ENCODE data around the gene CA10.

The CA10 gene

GRCh38 chr17:51827140-51827539 lies 331.4 kb downstream of the CA10 start:
- H4K20me1 ChIP-seq (ENCODE audit: insufficient read depth, low read length, poor library complexity, severe bottlenecking), result no peaks in the 10 kb centered on the region
- H3K4me1 ChIP-seq (ENCODE audit: insufficient read depth, low read length, poor library complexity, severe bottlenecking), result no peaks in the 10 kb centered on the region
- no peaks in the 10 kb centered on the region for H3K79me2 ChIP-seq (ENCODE audit: insufficient read depth, low read length)
- H3K4me3 ChIP-seq (ENCODE audit: low read length, poor library complexity, severe bottlenecking), result no peak overlapping the region
- no peak overlapping the region for H3K4me2 ChIP-seq (ENCODE audit: low read depth, low read length, poor library complexity, severe bottlenecking)
- H3K9ac ChIP-seq (ENCODE audit: low read depth, low read length, poor library complexity, severe bottlenecking), result no peak overlapping the region
- no peaks in the 10 kb centered on the region for H3K9me3 ChIP-seq (ENCODE audit: insufficient read depth, low read depth, low read length)
- H3K9me2 ChIP-seq (replicated peaks; ENCODE audit: low read depth, low read length), result no peaks in the 10 kb centered on the region
- no peaks in the 10 kb centered on the region for H3F3A ChIP-seq (ENCODE audit: low read depth)
- no peaks in the 10 kb centered on the region for H3K36me3 ChIP-seq (ENCODE audit: insufficient read depth, low read length)
- H3K27me3 ChIP-seq (ENCODE audit: insufficient read depth, low read length, poor library complexity, severe bottlenecking), result no peaks in the 10 kb centered on the region
- H2AFZ ChIP-seq (ENCODE audit: low read length), result no peak overlapping the region
- TF ChIP-seq EZH2phosphoT487 (IDR thresholded peaks at IDR 0.05; ENCODE audit: borderline replicate concordance) (no peak), CTCF (conservative IDR thresholded peaks at IDR 0.05; ENCODE audit: low read length) (no peak)

- Histone ChIP-seq H3K9ac (ENCODE audit: low read depth, low read length, poor library complexity, severe bottlenecking) (no peak overlapping the region), H4K20me1 (ENCODE audit: insufficient read depth, low read length, poor library complexity, severe bottlenecking) (no peaks in the 10 kb centered on the region), H3K4me2 (ENCODE audit: low read depth, low read length, poor library complexity, severe bottlenecking) (no peak overlapping the region), H3K9me2 (replicated peaks; ENCODE audit: low read depth, low read length) (no peaks in the 10 kb centered on the region), H3K79me2 (ENCODE audit: insufficient read depth, low read length) (no peaks in the 10 kb centered on the region), H3K4me3 (ENCODE audit: low read length, poor library complexity, severe bottlenecking) (no peak overlapping the region), H3F3A (ENCODE audit: low read depth) (no peaks in the 10 kb centered on the region), H3K4me1 (ENCODE audit: insufficient read depth, low read length, poor library complexity, severe bottlenecking) (no peaks in the 10 kb centered on the region), H3K27me3 (ENCODE audit: insufficient read depth, low read length, poor library complexity, severe bottlenecking) (no peaks in the 10 kb centered on the region), H3K36me3 (ENCODE audit: insufficient read depth, low read length) (no peaks in the 10 kb centered on the region), H3K9me3 (ENCODE audit: insufficient read depth, low read depth, low read length) (no peaks in the 10 kb centered on the region), H2AFZ (ENCODE audit: low read length) (no peak overlapping the region)
- TF ChIP-seq CTCF (conservative IDR thresholded peaks at IDR 0.05; ENCODE audit: low read length), result no peak
- TF ChIP-seq EZH2phosphoT487 (IDR thresholded peaks at IDR 0.05; ENCODE audit: borderline replicate concordance), result no peak
Measured at GRCh38 chr17:51820766-51821165, 337.7 kb downstream of the CA10 start.

GRCh38 chr17:51820252-51820651 lies 338.3 kb downstream of the CA10 start:
- Histone ChIP-seq H3F3A (ENCODE audit: low read depth) (no peaks in the 10 kb centered on the region), H2AFZ (ENCODE audit: low read length) (no peak overlapping the region), H3K27me3 (ENCODE audit: insufficient read depth, low read length, poor library complexity, severe bottlenecking) (no peaks in the 10 kb centered on the region), H3K4me1 (ENCODE audit: insufficient read depth, low read length, poor library complexity, severe bottlenecking) (no peaks in the 10 kb centered on the region), H4K20me1 (ENCODE audit: insufficient read depth, low read length, poor library complexity, severe bottlenecking) (no peaks in the 10 kb centered on the region), H3K4me2 (ENCODE audit: low read depth, low read length, poor library complexity, severe bottlenecking) (no peak overlapping the region), H3K9ac (ENCODE audit: low read depth, low read length, poor library complexity, severe bottlenecking) (no peak overlapping the region), H3K9me3 (ENCODE audit: insufficient read depth, low read depth, low read length) (no peaks in the 10 kb centered on the region), H3K36me3 (ENCODE audit: insufficient read depth, low read length) (no peaks in the 10 kb centered on the region), H3K79me2 (ENCODE audit: insufficient read depth, low read length) (no peaks in the 10 kb centered on the region), H3K4me3 (ENCODE audit: low read length, poor library complexity, severe bottlenecking) (no peak overlapping the region), H3K9me2 (replicated peaks; ENCODE audit: low read depth, low read length) (no peaks in the 10 kb centered on the region)
- no peak for TF ChIP-seq CTCF (conservative IDR thresholded peaks at IDR 0.05; ENCODE audit: low read length)
- no peak for TF ChIP-seq EZH2phosphoT487 (IDR thresholded peaks at IDR 0.05; ENCODE audit: borderline replicate concordance)
